Neural cell (in vitro differentiated cells): ENCODE data around the gene ZG16B. TPM values are rescaled to one million over a fixed set of nuclear protein-coding genes. Genes with fewer than 3 reads are reported as not detected.

Source experiments
- H2AFZ ChIP-seq: fragments of 200-600, 300-800 bp; sonication (generic), shearing (Covaris generic); 2 replicates; pipeline ENCODE4 v1.6.0; 2014; ENCODE audit warnings: low read depth, mild to moderate bottlenecking, antibody characterized with exemption, low read length, moderate library complexity
- H3F3A ChIP-seq: fragments of 200-600 bp; shearing (Covaris generic); 2 replicates; pipeline ENCODE4 v1.6.1; 2016; ENCODE audit warnings: mild to moderate bottlenecking, moderate library complexity, mixed read lengths, antibody characterized with exemption, low read length; ENCODE audit not compliant: insufficient read depth, poor library complexity, severe bottlenecking
- H3K27ac ChIP-seq: fragments of 200-600, 300-800 bp; sonication (generic), shearing (Covaris generic); 2 replicates; pipeline ENCODE4 v1.5.1; 2014; ENCODE audit warnings: mild to moderate bottlenecking, low read length, moderate library complexity
- H3K27me3 ChIP-seq: fragments of 300-800, 200-600 bp; sonication (generic), shearing (Covaris generic); 2 replicates; pipeline ENCODE4 v1.6.0; 2014; ENCODE audit warnings: mild to moderate bottlenecking, low read depth, low read length, moderate library complexity; ENCODE audit not compliant: insufficient read depth
- H3K36me3 ChIP-seq: fragments of 300-800, 200-600 bp; sonication (generic), shearing (Covaris generic); 2 replicates; pipeline ENCODE4 v1.5.1; 2014; ENCODE audit warnings: mild to moderate bottlenecking, antibody characterized with exemption, low read length, moderate library complexity; ENCODE audit not compliant: insufficient read depth
- H3K4me2 ChIP-seq: fragments of 300-800, 200-600 bp; sonication (generic), shearing (Covaris generic); 2 replicates; pipeline ENCODE4 v1.6.0; 2014; ENCODE audit warnings: mild to moderate bottlenecking, low read length
- H3K4me3 ChIP-seq: fragments of 300-800, 200-600 bp; sonication (generic), shearing (Covaris generic); 2 replicates; pipeline ENCODE4 v1.5.1; 2014; ENCODE audit warnings: mild to moderate bottlenecking, low read length, moderate library complexity
- H3K79me2 ChIP-seq: fragments of 200-600 bp; shearing (Covaris generic); replicated peaks from 2 replicates; pipeline ENCODE4 v1.6.0; 2014; ENCODE audit warnings: mild to moderate bottlenecking, low read length, moderate library complexity; ENCODE audit not compliant: insufficient read depth
- H3K9ac ChIP-seq: fragments of 300-800, 200-600 bp; sonication (generic), shearing (Covaris generic); 2 replicates; pipeline ENCODE4 v1.6.1; 2016; ENCODE audit warnings: mild to moderate bottlenecking, low read length, mixed read lengths
- H3K9me2 ChIP-seq: fragments of 200-600 bp; shearing (Covaris generic); 2 replicates; pipeline ENCODE4 v1.6.1; 2016; ENCODE audit warnings: mild to moderate bottlenecking, low read length, mixed read lengths; ENCODE audit not compliant: insufficient read depth
- H3K9me3 ChIP-seq: fragments of 200-600, 300-800 bp; sonication (generic), shearing (Covaris generic); 2 replicates; pipeline ENCODE4 v1.6.1; 2016; ENCODE audit warnings: mild to moderate bottlenecking, mixed run types, low read length, moderate library complexity, mixed read lengths
- H4K20me1 ChIP-seq: fragments of 200-600 bp; shearing (Covaris generic); 2 replicates; pipeline ENCODE4 v1.6.1; 2016; ENCODE audit warnings: mild to moderate bottlenecking, mixed run types; ENCODE audit not compliant: insufficient read depth
- EP300 ChIP-seq: fragments of 450-650 bp; conservative IDR thresholded peaks from 2 replicates; pipeline ENCODE4 v1.6.1; 2014; ENCODE audit warnings: antibody characterized with exemption, mild to moderate bottlenecking, moderate library complexity; ENCODE audit not compliant: poor library complexity, severe bottlenecking
- EZH2 ChIP-seq: fragments of 200-600, 300-800 bp; shearing (Covaris generic), sonication (generic); IDR thresholded peaks from 2 replicates; pipeline ENCODE4 v1.6.1; 2014; ENCODE audit warnings: antibody characterized with exemption, low read length, borderline replicate concordance, mild to moderate bottlenecking; ENCODE audit not compliant: insufficient read depth, poor library complexity, severe bottlenecking
- MXI1 ChIP-seq: fragments of 450-650 bp; conservative IDR thresholded peaks from 2 replicates; pipeline ENCODE4 v1.6.1; 2014; ENCODE audit warnings: antibody characterized with exemption, mild to moderate bottlenecking; ENCODE audit not compliant: poor library complexity, severe bottlenecking
- POLR2AphosphoS5 ChIP-seq: IDR thresholded peaks from 2 replicates; pipeline ENCODE4 v1.6.1; 2012
- RAD21 ChIP-seq: fragments of 450-650 bp; conservative IDR thresholded peaks from 2 replicates; pipeline ENCODE4 v1.6.1; 2014; ENCODE audit warnings: antibody characterized with exemption, mild to moderate bottlenecking, moderate library complexity
- SMC3 ChIP-seq: fragments of 450-650 bp; conservative IDR thresholded peaks from 2 replicates; pipeline ENCODE4 v1.6.1; 2014; ENCODE audit warnings: antibody characterized with exemption, mild to moderate bottlenecking, moderate library complexity; ENCODE audit not compliant: poor library complexity
- TAF1 ChIP-seq: IDR thresholded peaks from 2 replicates; pipeline ENCODE4 v1.6.1; 2012; ENCODE audit warnings: low read depth
- polyA plus RNA-seq: library from polyadenylated mRNA; depleted of rRNA; stranded (reverse); fragments of >200 nt; gene quantifications from 2 replicates; pipeline ENCODE4 v1.2.3, GENCODE V29; 2014
- TF ChIP-seq, protein P1 (sequence below): IDR thresholded peaks from 2 replicates; pipeline ENCODE4 v1.6.1; 2012; ENCODE audit warnings: borderline replicate concordance

Gene ZG16B
- polyA plus RNA-seq, 1 donor from 2014 or later: not detected

DNA sequence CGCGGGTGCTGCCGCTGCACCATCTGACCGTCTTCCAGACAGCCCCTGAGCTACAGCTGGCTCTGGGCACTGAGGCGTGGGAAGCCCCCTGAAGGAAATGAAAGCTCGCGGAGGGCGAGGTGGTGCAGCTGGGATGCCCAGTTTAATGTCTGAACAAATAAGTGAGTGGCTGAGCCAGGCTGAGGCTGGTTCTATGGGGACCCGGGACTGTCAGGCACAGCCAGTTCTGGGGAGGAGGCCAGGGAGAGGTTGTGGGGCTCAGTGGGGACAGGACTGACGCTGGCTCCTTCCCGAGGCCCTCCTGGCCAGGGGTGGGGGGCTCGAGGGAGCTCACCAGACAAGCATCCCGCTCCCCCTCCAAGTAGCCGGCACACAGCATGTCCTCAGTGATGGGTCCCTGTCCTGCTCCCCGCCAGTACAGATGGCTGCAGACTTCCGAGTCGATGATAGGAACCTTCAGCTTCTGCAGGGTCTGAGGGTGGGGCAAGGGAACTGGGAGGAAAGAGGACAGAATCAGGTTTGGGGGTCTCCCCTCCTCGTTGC is 23.5 kb downstream of the ZG16B start:
- no peak overlapping the region for H3K4me2 ChIP-seq
- H3K4me3 ChIP-seq: no peak overlapping the region
- no peaks in the 10 kb centered on the region for H3K36me3 ChIP-seq
- no peaks in the 10 kb centered on the region for H4K20me1 ChIP-seq
- no peak overlapping the region for H3K9ac ChIP-seq
- no peak overlapping the region for H3K27ac ChIP-seq
- TF ChIP-seq RAD21 (no peak), EZH2 (no peak), MXI1 (no peak), SMC3 (no peak)
- H3K27me3 ChIP-seq: peaks cover 18% of the 10 kb centered on the region
- H3K9me2 ChIP-seq: no peaks in the 10 kb centered on the region
- H3K9me3 ChIP-seq: no peaks in the 10 kb centered on the region
- H3F3A ChIP-seq: no peaks in the 10 kb centered on the region
- no peak overlapping the region for H2AFZ ChIP-seq
- no peaks in the 10 kb centered on the region for H3K79me2 ChIP-seq

DNA sequence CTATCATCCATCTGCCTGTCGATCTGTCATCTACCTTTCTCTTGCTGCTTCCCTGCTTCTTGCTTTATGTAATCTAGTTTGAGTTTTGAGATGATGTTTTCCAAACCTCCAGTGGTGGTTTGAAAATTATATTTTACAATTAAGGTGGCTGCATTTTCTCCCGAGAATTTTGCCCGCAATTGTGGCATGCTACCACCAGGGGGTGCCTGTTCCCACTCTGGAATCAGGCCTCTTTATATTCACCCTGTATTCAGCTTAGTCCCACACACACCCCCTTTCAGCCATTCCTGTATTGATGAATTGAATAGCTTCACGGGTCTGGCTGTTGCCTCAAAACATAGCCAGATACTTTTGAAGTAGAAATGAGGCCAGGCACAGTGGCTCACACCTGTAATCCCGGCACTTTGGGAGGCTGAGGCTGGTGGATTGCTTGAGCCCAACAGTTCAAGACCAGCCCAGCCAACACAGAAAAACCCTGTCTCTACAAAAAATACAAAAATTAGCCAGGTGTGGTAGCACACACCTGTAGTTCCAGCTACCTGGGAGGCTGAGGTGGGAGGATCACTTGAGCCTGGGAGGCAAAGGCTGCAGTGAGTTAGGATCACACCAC is 24.7 kb downstream of the ZG16B start:
- Histone ChIP-seq H3K27me3 (peaks cover 28% of the 10 kb centered on the region), H2AFZ (no peak overlapping the region), H3K9ac (no peak overlapping the region), H3K4me3 (no peak overlapping the region), H3K79me2 (no peaks in the 10 kb centered on the region), H3F3A (no peaks in the 10 kb centered on the region), H3K27ac (no peak overlapping the region), H4K20me1 (no peaks in the 10 kb centered on the region), H3K36me3 (no peaks in the 10 kb centered on the region), H3K4me2 (no peak overlapping the region), H3K9me3 (no peaks in the 10 kb centered on the region), H3K9me2 (no peaks in the 10 kb centered on the region)
- no peak for TF ChIP-seq RAD21

DNA sequence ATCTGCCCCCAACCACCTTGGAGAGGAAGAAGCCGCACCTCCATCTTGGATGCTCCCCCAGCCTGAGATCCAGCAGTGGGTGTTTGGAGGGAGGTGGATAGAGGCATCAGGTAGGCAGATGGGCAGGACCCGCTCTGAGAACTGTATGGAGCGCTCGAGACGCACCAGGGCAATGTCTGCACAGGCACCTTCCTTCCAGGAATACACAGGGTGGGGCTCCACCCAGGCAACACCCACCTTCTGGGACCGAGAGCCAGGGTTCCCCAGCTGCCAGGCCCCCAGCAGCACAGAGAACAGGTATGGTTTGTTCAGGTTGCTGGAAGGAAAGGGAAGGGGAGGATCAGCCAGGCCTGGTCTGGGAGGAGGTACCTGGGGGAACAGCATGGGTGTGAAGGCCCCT is 25.4 kb downstream of the ZG16B start:
- Histone ChIP-seq H3K9me3 (no peaks in the 10 kb centered on the region), H3K36me3 (no peaks in the 10 kb centered on the region), H3K9ac (no peak overlapping the region), H3K9me2 (no peaks in the 10 kb centered on the region), H3K27me3 (peaks cover 35% of the 10 kb centered on the region), H3K4me2 (no peak overlapping the region), H3F3A (no peaks in the 10 kb centered on the region), H4K20me1 (no peaks in the 10 kb centered on the region), H3K27ac (no peak overlapping the region), H2AFZ (no peak overlapping the region), H3K4me3 (no peak overlapping the region), H3K79me2 (no peaks in the 10 kb centered on the region)
- TF ChIP-seq RAD21 (no peak), EP300 (no peak), TAF1 (no peak), MXI1 (no peak), POLR2AphosphoS5 (no peak)
- TF ChIP-seq, protein P1, sequence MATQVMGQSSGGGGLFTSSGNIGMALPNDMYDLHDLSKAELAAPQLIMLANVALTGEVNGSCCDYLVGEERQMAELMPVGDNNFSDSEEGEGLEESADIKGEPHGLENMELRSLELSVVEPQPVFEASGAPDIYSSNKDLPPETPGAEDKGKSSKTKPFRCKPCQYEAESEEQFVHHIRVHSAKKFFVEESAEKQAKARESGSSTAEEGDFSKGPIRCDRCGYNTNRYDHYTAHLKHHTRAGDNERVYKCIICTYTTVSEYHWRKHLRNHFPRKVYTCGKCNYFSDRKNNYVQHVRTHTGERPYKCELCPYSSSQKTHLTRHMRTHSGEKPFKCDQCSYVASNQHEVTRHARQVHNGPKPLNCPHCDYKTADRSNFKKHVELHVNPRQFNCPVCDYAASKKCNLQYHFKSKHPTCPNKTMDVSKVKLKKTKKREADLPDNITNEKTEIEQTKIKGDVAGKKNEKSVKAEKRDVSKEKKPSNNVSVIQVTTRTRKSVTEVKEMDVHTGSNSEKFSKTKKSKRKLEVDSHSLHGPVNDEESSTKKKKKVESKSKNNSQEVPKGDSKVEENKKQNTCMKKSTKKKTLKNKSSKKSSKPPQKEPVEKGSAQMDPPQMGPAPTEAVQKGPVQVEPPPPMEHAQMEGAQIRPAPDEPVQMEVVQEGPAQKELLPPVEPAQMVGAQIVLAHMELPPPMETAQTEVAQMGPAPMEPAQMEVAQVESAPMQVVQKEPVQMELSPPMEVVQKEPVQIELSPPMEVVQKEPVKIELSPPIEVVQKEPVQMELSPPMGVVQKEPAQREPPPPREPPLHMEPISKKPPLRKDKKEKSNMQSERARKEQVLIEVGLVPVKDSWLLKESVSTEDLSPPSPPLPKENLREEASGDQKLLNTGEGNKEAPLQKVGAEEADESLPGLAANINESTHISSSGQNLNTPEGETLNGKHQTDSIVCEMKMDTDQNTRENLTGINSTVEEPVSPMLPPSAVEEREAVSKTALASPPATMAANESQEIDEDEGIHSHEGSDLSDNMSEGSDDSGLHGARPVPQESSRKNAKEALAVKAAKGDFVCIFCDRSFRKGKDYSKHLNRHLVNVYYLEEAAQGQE: no peak
